Pancreas (tissue), 10 donors: ENCODE results near the gene NDUFA13. TPM values are rescaled to one million over a fixed set of nuclear protein-coding genes. Genes with fewer than 3 reads are reported as not detected.

ENCODE experiments used
- ATAC-seq, 4 donors: fragments of 200-7000 bp; cut with Tn5 transposase; one replicate each; pipeline versions ENCODE4 v1.8.0 to v1.9.1; 2020; ENCODE audit warnings: mild to moderate bottlenecking in 4 of 4, moderate library complexity in 4 of 4
- DNase-seq, 6 donors: peaks; one replicate each; pipeline ENCODE4 v3.0.0-alpha.2; 2020
- FAIRE-seq: peaks from 2 replicates; lab custom pipeline; 2012; peaks lifted over from hg19 to GRCh38; lab: Jason Lieb, UNC
- H3K27ac ChIP-seq, 4 donors: fragments of 200-600 bp; sonication (generic); 1 replicate in 3 of 4; 2 replicates in 1 of 4; pipeline versions ENCODE4 v1.5.0 to v1.8.0; 2020
- H3K27me3 ChIP-seq, 4 donors: fragments of 200-600 bp; one replicate each; pipeline ENCODE4 v1.8.0; 2021
- H3K36me3 ChIP-seq, 3 donors: fragments of 200-600 bp; sonication (generic) in 1 of 3; one replicate each; pipeline versions ENCODE4 v1.5.0 to v1.8.0; 2020 to 2021
- H3K4me1 ChIP-seq, 3 donors: fragments of 200-600 bp; one replicate each; pipeline ENCODE4 v1.8.0; 2021
- H3K4me3 ChIP-seq, 4 donors: fragments of 200-600 bp; sonication (generic) in 2 of 4; one replicate each; pipeline versions ENCODE4 v1.5.0 to v1.8.0; 2020 to 2021
- H3K9me3 ChIP-seq, 4 donors: fragments of 200-600 bp; one replicate each; pipeline ENCODE4 v1.8.0; 2021
- WGBS, 2 donors: extraction: QIAGEN DNeasy Blood & Tissue Kit; methylation state at CpG; one replicate each; pipeline ENCODE4 v1.1.7; 2013; 5-methylcytosine and 5-hydroxymethylcytosine counted together
- intact Hi-C, 3 donors: fragments of 100-400 bp; cut with DNase I; formaldehyde crosslinking; loops; one replicate each; pipeline versions ENCODE4 v1.11.1 to v1.14.2; 2022
- polyA plus RNA-seq, 2 donors: library from polyadenylated mRNA; stranded (reverse); fragments of 200-250 nt; gene quantifications; one replicate each; pipeline ENCODE4 v1.2.3, GENCODE V29; 2013
- total RNA-seq, 6 donors: library from RNA; stranded (reverse); fragmentation: NEBNext Ultra II Directional in 4 of 6; extraction: Animal tissue kit (Norgen Biotek cat#: 25700) in 4 of 6; gene quantifications; one replicate each; pipeline versions ENCODE4 v1.2.1 to v1.2.4, GENCODE V29; 2021 to 2023
- TF ChIP-seq, protein P1 (sequence below), 4 donors: fragments of 200-600 bp; sonication (generic) in 3 of 4; IDR thresholded peaks; one replicate each; pipeline versions ENCODE4 v1.5.0 to v1.8.0; 2021; ENCODE audit warnings: antibody characterized with exemption in 4 of 4
- donor health status: healthy with polysubstance abuse.
- donor health status: DM: no; HTN: no; CAD: no; lungs with moderate emphysema.
- donor health status: DM: no; HTN: no; CAD: no.
- donor health status: control.
- donor health status: control.
- donor health status: Bipolar disorder and iron deficiency.
- donor health status: DM: yes; HTN: yes; CAD: no.
- donor health status: DM: no; HTN: no; CAD: no.
- donor health status: DM: no; HTN: no; CAD: no.
- donor health status: DM: yes; HTN: yes; CAD: no.

The NDUFA13 gene
- total and polyA plus RNA-seq, 8 donors: 87.9 to 178 (median 133) TPM

DNA sequence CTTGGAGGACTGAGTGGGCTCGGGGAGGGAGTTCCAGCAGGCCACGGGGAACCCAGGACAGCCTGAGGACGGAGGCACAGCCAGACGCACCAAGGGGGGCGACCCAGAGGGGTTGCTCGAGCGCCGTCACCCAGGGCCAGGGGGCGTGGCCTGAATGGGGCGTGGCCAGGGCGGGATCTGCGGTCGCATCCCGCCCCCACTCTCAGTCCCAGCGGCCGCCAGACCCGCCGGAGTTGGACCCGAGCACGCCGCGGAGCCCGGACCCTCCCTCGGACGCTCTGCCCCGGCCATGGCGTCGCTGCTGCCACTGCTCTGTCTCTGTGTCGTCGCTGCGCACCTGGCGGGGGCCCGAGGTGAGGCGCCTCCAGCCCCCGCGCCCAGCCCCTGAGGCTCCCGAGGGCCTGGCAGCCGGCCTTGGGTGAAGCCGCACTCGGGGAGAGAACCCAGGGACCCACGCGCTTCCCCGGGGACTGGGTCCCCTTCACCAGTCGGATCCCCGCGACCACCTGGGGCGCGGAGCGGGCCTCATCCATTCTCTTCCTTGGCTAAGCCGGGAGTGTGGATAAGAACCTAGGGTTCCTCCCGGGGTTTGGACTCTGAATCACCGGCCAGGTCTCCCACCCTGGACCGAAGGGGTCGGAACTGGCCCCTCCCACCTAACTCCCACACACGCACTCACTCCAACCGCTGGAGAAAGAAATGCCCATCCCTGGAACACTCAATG lies 22.2 kb downstream of the NDUFA13 start, which contains the start of gene CILP2:
CILP2 (plus strand) TSS at position 205 of the 724 bp plus-strand sequence; CDS start at position 290, 85 bp downstream.
- 4 to 5% methylated on average over 40 to 56 of the region's 56 CpGs for WGBS, 2 donors
- Histone ChIP-seq H3K36me3 (no peaks in the 10 kb centered on the region), H3K4me1 (peaks cover 0 to 15% (median 0%) of the 10 kb centered on the region in 3 donors), H3K9me3 (no peaks in the 10 kb centered on the region), H3K4me3 (peak within 1 kb of the TSS in 2 of 4 donors; percentile 2 to 34), H3K27ac (no peak within 1 kb of the TSS), H3K27me3 (peaks cover 0 to 14% (median 0%) of the 10 kb centered on the region in 4 donors)
- intact Hi-C loops: loop anchor here in 1 of 3 donors (10.0 kb wide), 1 partner anchor 417 kb away; no protein-coding TSS in a partner anchor
- FAIRE-seq: no peak
- TF ChIP-seq, protein P1, sequence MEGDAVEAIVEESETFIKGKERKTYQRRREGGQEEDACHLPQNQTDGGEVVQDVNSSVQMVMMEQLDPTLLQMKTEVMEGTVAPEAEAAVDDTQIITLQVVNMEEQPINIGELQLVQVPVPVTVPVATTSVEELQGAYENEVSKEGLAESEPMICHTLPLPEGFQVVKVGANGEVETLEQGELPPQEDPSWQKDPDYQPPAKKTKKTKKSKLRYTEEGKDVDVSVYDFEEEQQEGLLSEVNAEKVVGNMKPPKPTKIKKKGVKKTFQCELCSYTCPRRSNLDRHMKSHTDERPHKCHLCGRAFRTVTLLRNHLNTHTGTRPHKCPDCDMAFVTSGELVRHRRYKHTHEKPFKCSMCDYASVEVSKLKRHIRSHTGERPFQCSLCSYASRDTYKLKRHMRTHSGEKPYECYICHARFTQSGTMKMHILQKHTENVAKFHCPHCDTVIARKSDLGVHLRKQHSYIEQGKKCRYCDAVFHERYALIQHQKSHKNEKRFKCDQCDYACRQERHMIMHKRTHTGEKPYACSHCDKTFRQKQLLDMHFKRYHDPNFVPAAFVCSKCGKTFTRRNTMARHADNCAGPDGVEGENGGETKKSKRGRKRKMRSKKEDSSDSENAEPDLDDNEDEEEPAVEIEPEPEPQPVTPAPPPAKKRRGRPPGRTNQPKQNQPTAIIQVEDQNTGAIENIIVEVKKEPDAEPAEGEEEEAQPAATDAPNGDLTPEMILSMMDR (IDR thresholded peaks at IDR 0.05): no peak
- ATAC-seq: peak in 3 of 4 donors; percentile 44 to 50 (median 49)
- DNase-seq: peak in 4 of 6 donors; percentile 43 to 77 (median 68)

DNA sequence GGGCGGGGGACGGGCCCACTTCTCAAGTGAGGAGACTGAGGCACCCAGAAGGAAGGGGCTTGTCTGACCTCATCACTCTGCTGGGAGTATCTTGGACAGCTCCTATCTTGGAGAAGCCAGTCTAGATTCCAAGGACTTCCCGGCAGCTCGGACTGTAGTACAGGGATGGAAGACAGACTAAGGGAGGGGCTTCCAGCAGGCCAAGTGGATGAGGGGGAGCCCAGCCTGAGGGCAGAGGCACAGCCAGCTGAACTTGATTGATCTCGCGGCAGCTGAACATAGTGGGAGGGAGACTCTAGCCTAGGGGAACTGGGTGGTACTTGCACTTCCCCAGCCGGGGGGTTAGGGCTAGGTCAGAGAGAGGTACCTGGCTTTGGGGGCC lies 22.8 kb downstream of the NDUFA13 start:
- Histone ChIP-seq H3K9me3 (no peaks in the 10 kb centered on the region), H3K4me3 (peak overlapping the region in 1 of 4 donors; percentile 34), H3K27ac (no peak overlapping the region), H3K4me1 (peaks cover 0 to 15% (median 0%) of the 10 kb centered on the region in 3 donors), H3K27me3 (peaks cover 0 to 14% (median 0%) of the 10 kb centered on the region in 4 donors), H3K36me3 (no peaks in the 10 kb centered on the region)
- WGBS, 2 donors: 28 to 30% methylated on average over 7 of the region's 7 CpGs
- FAIRE-seq (no peak), DNase-seq (peak in 1 of 6 donors; percentile 14), ATAC-seq (no peak)
- TF ChIP-seq, protein P1 (IDR thresholded peaks at IDR 0.05): no peak
- intact Hi-C loops: loop anchor here in 1 of 3 donors (10.0 kb wide), 1 partner anchor 416 kb away; no protein-coding TSS in a partner anchor

DNA sequence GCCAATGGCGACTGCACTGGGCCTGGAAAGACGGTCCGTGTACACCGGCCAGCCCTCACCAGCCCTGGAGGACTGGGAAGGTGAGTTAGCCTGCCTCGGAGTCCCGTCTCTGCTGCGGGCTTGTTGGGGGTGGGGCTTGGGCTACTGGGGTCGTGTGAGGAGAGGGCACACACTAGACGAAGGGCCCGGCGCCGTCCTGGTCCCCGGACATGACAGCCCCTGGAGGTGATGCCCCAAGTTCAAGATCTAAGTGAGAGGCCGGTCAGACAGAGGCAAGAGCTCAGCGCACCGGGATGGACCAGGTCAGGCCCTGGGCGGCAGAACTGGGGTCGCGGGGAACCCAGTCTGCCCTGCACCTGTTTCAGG lies 23.7 kb downstream of the NDUFA13 start:
- H3K9me3 ChIP-seq: no peaks in the 10 kb centered on the region
- TF ChIP-seq, protein P1 (IDR thresholded peaks at IDR 0.05): no peak
- H3K4me3 ChIP-seq: no peak overlapping the region
- H3K36me3 ChIP-seq: no peaks in the 10 kb centered on the region
- H3K27me3 ChIP-seq: peaks cover 0 to 14% (median 0%) of the 10 kb centered on the region in 4 donors
- intact Hi-C loops: loop anchor here (10.0 kb wide), 3 partner anchors 95 to 415 kb away; no protein-coding TSS in a partner anchor
- FAIRE-seq: no peak
- 34 to 44% methylated on average over 19 of the region's 19 CpGs for WGBS, 2 donors
- peaks cover 0 to 15% (median 0%) of the 10 kb centered on the region in 3 donors for H3K4me1 ChIP-seq
- ATAC-seq: no peak
- peak in 2 of 6 donors; percentile 19 to 77 for DNase-seq
- H3K27ac ChIP-seq: no peak overlapping the region

DNA sequence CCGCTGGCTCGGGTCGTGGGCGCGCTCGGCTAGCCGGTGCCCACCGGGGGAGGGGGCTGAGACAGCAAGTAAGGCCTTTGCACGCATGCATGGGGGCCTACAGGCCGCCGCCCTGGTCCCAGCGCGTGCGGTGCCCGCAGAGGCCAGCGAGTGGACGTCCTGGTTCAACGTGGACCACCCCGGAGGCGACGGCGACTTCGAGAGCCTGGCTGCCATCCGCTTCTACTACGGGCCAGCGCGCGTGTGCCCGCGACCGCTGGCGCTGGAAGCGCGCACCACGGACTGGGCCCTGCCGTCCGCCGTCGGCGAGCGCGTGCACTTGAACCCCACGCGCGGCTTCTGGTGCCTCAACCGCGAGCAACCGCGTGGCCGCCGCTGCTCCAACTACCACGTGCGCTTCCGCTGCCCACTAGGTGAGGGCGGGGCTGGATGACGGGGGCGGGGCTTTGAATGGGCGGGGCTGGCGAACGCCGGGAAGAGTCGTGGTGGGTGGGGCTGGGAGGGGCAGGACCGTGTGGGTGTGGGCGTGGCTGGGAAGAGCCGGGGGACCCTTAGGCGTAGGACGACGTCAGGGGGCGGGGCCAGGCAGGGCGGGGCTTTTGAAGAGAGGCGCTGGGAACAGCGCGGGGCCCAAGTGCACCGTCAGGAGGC lies 24.2 kb downstream of the NDUFA13 start:
- 12 to 16% methylated on average over 70 to 74 of the region's 74 CpGs for WGBS, 2 donors
- Histone ChIP-seq H3K27me3 (peaks cover 0 to 14% (median 0%) of the 10 kb centered on the region in 4 donors), H3K36me3 (no peaks in the 10 kb centered on the region), H3K4me1 (peaks cover 0 to 15% (median 0%) of the 10 kb centered on the region in 3 donors), H3K27ac (no peak overlapping the region), H3K9me3 (no peaks in the 10 kb centered on the region), H3K4me3 (peak overlapping the region in 1 of 4 donors; percentile 32)
- TF ChIP-seq, protein P1 (IDR thresholded peaks at IDR 0.05): no peak
- DNase-seq (peak in 5 of 6 donors; percentile 33 to 69 (median 67)), FAIRE-seq (no peak), ATAC-seq (peak in 3 of 4 donors; percentile 10 to 66 (median 31))
- intact Hi-C loops: loop anchor here in 2 of 3 donors (10.0 kb wide), 2 partner anchors 95 to 405 kb away; no protein-coding TSS in a partner anchor
